ENCODE results near the gene PRPSAP2. TPM values are rescaled to one million over a fixed set of nuclear protein-coding genes. Genes with fewer than 3 reads are reported as not detected.

Gene PRPSAP2
- total RNA-seq, 1 donor from 2014 or later, result 28.3 TPM

DNA sequence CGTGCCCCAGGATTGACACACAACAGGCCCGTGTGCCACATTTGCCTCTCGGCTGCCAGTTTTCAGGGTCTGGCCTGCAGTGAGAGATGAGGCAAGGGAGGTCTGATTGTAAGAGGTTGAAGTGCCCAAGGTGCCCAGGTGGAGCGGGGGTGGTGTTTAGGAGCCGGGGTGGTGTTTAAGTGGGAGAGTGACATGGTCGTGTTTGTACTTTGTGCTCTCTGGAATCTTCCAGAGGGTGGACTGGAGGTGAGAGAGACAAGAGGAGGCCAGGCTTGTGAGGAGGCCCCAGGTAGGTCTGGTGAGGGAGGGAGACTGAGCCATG lies 104.5 kb downstream of the PRPSAP2 start:
- ATAC-seq, result no peak

DNA sequence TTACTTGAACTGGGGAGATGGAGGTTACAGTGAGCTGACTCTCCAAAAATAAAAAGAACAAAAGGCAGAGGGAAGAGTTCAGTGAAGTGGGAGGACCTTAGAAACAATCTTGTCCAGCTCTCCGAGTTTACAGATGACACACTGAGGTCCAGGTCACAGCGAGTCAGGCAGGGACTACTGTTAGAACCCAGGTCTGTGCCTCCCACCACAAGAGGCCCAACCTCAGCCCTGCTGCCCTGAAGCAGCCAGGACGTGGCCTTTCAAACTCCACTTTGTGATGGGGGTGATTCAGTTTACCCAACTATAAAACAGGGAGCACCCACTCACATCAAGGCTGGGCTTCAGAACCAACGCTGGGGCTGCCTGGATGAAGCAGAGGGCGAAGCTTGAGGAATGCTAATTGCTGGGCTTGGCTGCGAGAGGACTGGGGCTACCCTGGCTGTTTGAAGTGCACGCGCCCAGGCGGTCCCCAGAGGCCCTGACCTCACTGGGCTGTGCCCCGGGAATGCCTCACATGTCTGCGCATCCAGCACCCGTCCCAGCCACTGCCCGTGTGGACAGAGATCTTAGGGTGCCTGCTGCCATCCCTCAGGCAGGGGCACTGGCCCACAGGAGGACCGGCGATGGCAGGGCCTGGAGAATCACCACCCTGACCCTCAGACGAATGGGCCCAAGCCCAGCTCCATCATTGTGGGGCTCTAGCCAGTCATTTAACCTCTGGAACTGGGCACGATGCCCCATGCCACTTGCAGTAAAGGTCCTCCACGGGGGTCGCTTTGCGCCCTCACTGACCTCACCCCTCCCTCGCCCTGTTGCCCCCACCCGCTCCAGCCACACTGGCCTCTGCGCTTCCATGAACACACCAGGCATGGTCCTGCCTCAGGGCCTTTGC lies 105.4 kb downstream of the PRPSAP2 start:
- no peak for ATAC-seq

DNA sequence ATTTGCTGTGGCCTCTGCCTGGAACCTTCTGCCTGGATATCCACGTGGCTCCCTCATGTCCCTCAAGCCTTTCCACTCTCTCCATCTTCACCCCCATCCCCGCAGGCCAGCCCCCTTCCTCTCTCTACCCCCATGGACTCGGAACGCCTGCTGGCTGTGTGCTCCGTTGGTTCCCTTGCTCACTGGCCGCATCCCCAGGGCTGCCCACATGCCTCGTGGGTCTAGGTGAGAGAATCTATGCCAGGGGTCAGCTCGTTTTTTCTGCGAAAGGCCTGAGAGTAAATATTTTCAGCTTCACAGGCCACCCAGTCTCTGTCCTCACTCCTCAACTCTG lies 106.1 kb downstream of the PRPSAP2 start:
- ATAC-seq, result no peak

DNA sequence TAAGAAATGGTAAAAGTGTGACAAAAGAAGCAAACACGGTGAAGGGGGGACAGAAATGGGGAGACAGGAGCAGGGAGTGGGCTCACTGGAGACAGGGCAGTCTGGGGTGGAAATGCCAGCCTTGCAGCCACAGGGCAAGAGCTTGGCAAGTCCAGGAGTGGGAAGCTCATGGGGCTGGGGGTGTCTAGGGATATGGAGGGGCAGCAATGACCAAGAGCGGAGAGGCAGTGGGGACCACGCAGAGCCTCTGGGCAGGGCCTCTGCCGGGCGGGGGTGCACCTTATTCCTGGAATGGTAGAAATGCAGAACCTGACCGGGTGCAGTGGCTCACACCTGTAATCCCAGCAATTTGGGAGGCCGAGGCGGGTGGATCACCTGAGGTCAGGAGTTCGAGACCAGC lies 106.6 kb downstream of the PRPSAP2 start:
- no peak for ATAC-seq

DNA sequence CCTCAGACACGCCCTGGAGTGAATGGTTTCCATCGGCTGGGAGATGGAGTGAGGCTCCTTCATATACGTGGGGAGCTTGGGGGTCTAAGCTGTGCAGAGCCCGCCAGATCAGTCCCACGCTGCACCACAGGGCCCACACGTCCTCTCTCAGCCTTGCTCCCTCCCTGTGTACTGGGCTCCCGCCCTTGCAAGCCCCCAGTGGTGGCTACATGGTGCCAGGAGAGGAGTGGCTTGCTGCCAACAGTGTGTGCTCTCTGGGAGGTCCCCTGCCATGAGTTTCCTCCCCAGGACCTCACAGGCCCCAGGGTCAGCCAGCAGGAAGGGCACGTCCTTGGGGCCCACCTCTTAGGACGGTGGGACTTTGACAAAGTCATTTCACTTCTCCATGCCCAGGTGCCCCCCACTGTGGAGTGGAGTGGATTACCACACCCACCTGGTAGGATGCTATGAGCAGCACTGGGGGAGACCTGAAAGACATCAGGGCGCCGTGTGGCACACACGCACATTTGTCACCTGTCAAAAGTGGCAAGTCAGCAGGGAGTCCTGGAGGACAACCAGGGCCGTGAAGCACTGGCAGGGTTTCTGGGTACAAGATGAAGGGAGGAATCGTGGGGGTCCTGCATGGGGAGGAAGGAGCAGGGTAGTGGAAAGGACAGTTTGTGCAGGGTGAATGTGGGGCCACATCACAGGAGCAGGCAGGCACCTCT lies 107.8 kb downstream of the PRPSAP2 start:
- no peak for ATAC-seq

DNA sequence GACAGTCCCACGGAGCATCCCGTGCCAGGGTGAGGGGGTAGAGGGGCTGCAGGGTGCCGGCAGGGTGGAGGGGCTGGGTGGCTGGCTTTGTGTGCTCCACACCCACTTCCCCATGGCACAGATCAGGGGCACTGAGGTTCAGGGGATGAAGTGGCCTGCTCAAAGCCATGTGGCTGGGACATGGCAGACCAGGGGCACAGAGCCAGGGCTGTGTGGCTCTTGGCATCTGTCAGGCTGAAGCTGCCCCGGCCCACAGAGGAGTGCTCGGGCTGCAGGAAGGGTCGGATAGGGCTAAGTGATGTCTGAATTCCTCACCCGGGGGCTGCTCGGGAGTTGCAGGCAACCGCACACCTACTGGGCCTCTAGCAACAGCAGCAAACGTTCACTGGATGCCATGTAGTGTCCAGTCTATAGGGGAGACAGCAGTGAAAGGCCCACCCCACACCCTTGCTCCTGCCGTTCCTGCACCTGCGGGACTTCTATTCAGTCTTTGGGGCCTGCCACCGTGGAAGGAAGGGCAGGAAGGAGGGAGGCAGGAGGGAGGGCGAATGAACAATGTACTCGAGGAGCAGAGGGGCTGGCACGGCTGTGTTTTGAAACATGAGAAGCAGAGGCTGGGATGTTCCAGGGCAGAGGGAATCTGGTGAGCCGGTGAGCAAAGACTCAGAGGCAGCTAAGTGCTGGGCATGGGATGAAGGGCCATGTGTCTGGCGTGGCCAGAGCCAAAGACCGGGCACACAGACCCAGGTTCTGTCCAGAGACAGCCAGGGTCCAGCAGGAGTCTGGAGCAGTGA lies 109.1 kb downstream of the PRPSAP2 start:
- no peak for ATAC-seq

DNA sequence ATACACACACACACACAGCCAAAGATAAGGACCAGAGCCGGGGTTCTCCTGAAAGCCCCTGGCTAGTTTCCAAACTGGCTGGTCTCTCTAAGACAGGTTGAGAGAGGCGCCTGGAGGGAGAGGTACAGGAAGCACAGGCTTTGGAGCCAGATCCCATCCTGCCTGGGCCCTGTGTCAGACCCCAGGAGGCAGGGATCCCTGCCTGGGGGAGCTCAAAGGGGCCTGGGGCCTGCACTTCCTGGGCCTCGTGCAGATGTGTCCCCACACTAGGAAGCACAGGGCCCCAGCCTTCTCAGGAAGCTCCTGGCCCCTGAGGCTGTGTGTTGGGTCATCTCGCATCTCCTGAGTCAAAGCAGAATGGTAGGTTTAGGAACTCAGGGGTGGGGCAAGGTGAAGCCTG lies 110.0 kb downstream of the PRPSAP2 start:
- peak; percentile 72 for ATAC-seq

DNA sequence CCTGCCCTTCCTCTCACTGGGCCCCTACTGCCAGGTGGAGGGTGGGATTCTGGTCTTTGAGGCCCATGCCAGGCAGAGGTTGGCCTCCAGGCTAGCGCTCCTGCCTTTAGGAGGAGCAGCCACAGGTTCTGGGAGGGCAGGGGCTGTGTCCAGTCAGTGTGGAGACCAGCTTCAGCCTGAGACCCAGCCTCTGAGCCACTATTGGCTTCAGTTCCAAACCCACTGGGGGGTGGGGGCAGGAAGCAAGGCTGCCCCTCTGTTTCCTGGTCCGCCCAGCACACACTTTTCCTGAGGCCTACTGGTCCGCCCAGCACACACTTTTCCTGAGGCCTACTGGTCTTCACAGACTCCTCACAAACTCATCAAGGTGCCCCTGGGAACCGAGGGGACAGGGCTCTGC lies 110.4 kb downstream of the PRPSAP2 start:
- no peak for ATAC-seq

DNA sequence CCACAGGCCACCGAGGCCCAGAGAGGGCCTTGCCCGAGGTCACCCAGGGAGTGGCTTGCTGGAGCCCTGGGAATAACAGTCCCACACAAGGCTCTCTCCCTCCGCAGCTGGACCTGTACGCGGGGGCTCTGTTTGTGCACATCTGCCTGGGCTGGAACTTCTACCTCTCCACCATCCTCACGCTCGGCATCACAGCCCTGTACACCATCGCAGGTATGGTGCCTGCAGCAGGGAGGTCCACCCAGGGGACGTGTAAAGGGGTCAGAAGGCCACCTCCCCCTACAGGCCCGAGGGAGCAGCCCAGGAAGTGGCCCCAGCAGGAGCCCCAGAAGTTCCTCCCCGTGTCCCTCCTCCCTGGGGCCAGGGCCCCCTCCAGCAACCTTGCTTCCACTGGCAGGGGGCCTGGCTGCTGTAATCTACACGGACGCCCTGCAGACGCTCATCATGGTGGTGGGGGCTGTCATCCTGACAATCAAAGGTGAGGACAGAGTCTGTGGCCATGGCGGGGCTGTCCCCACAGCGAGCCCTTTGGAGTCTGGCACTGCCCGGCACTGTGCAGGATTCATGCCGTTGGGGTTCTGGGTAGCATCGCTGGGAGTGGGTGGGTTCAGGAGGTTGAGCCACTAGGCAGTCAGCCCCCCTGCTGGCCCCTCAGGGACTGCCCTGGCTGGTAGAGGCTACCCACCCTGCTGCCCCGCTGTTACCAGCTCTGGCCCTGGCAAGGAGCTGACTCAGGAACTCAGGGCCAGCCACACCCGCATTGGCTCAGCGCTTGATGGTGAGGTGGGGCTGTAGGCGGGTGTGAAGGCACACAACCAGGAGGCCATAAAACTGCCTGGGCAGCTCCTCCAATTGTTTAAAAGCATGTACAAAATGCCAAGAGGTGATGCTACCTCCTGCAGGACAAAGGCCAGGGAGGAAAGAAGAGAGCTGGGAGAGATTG lies 111.3 kb downstream of the PRPSAP2 start:
- ATAC-seq, result peak; percentile 74

DNA sequence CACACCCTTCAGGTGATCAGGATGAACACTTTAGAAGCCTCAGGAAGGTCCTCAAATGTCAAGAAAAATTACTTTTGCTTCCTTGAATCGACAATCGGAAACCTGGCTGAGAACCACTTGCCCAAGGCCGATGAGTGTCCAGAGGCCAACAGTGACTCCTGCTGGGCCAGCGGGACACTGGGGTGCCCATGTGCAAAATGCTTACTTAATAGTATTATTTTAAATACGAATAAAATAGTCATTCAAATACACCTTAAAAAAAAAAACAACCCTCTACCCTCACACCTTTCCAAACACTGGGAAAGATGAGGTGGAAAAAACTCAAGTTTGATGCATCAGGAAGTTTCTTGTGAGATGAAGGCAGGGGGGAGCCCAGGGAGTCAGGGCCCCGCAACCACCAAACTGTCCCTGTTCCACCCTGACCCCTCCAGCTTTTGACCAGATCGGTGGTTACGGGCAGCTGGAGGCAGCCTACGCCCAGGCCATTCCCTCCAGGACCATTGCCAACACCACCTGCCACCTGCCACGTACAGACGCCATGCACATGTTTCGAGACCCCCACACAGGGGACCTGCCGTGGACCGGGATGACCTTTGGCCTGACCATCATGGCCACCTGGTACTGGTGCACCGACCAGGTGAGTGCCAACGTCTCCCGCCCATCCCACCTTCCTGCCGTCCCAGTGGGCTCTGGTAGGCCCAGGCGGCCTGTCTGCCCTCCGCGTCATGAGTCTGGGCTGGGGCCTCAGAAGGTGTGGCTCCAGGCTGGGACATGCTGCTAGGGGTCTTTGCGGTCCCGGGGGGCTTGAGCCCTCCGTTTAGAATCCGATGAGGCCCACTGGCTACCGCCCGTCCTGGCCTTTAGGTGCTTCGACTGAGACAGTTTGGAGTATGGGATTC lies 112.9 kb downstream of the PRPSAP2 start:
- no peak for ATAC-seq

DNA sequence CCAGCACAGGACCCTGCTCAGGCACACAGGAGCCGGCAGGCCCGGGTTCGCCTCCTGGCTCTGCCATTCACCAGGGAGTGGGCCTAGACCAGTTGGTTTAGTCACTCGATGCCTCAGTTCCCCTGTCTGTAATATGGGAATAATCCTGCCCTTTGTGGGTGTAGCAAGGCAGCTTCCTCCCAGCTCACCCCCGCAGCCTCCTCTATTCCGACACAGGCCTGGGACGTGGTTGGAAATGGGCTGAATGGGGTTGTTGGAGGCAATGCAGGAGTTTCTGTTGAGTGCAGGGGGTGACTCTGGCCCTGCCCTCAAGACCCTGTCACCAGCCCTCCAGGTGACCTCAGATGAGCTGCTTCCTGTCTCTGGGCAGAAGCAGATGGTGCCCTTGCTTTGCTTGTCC lies 113.9 kb downstream of the PRPSAP2 start:
- no peak for ATAC-seq

DNA sequence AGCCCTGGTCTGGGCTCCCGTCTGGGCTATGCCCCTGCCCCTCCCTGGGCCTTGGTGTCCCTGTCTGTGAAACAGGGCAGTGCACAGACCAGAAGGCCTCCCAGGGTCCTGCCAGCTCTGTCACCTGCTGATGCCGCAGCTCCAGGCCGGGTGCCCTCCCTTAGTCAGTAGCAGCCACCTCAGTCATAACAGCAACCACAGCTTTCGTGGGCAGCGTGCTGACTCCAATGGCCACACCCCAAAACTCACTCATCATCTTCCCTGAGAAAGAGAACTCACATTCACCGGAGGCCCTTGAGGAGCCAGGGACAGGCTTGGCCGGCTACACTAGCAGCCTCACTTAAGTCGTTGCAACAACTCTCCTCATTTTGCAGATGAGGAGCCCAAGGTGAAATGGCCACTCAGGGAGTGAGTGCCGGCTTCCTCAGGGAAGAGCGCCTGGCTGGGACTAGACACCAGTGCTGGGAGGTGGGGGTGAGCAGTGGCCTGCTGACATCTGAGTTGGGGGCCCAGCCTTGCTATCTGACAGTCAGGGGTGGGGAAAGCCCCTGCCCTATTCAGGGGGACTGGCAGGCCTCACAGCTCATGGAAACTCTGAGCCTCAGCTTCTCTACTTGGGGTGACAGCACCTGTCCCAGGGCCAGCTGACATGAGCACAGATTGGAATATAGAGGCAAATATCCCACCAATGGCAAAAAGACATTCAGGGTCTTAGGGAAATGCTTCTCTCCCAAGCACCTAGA lies 116.6 kb downstream of the PRPSAP2 start:
- ATAC-seq, result peak; percentile 71

DNA sequence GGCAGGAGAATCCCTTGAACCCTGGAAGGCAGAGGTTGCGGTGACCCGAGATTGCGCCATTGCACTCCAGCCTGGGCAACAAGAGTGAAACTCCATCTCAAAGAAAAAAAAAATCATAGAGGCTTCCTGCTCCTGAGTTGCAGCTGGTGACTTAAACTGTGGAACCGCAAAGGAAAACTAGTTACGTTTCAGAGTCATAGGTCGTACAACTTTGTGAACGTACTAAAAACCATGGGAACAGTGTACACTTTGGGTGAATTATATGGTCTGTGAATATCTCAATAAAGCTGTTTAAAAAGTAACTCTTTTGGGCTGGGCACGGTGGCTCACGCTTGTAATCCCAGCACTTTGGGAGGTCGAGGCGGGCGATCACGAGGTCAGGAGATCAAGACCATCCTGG lies 117.7 kb downstream of the PRPSAP2 start:
- no peak for ATAC-seq

DNA sequence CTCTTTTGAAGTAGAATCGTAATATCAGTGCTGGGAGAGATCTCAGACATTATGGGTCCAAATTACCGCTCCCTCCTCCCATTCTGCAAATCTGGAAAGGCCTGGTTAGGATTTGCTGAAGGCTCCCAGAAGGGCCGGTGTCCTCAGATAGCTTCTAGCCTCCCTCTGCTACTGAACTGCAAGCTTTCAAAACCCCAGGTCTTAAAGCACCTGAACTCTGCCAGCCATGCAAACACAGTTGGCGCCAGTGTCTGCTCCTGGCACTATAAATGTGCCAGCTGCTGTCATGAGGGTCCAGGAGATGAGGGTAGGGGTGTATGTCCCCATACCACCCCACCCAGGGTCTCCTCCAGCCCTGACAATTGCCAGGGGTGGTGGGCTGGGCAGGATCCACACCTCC lies 118.3 kb downstream of the PRPSAP2 start:
- no peak for ATAC-seq

DNA sequence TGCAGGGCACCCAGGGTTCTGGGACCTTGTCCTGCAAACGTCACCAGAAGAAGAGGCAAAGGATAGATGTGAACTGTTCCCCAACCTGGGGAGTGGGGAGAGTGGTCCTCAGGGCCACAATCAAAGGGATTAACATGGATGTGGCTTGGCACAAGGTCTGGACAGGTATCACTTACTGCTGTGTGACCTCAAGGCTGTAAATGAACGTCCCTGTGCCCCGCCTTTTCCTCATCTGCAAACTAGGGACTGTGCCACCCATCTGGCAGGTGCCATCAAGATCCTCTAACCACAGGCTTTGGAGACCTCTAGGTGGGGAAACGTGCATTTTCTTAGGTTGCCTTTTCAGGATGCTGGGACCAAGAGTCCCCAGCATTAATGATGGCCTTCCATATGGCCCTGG lies 119.1 kb downstream of the PRPSAP2 start:
- no peak for ATAC-seq

DNA sequence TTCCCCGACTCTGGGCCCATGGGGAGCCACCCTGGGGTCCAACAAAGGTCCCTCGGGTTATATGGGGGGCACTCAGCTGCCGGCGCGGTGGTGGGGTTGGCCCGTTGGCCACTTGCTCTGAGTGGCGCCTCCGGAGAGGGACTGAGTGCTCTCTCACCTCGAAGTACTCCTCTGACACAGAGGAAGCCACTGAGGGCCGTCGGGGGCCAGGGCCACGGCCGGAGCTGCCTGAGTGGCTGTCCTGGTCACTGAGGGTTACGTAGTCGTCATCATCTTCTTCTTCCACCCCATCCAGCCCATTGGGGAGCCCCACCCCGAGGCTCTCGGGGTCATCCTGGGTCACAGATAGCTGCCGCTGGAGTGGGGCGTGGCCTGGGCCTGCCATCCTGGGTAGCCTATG lies 119.7 kb downstream of the PRPSAP2 start:
- ATAC-seq, result no peak

DNA sequence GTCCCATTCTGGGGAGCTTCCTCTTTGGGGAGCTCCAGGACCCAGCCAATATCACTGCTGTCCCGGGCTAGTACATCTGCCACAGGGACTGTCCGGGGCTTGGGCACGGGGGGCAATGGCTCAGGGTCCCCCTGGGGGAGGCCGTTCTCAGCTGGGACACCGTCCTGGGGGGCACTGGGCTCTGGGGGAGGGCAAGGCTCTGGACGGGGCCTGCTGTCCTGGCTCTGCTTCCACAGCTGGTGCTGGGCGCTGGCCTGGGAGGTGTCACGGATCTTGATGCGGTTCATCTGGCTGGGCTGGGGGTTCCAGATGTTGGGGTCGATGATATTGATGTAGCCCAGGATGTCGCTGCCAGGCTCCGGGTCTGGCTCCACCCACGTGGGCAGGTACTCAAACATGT lies 120.1 kb downstream of the PRPSAP2 start:
- no peak for ATAC-seq

DNA sequence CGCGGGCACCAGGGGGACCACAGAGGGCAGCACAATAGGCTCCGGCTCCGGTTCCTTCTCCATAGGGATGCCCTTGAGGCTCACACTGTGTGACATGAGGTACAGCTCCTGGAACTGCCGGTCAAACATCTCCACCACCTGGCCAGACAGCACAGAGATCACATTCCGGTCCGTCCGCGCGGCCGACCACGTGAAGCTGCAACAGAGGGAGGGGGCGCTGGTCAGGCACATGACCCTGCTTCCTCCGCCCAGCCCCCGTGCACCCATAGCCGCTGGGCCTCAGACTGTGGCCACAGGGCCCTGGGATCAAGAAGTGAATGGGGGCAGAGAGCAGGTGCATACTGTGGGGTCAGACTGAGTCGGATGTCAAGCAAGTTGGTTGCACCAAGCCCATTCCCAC lies 120.7 kb downstream of the PRPSAP2 start:
- no peak for ATAC-seq

All from esophagus mucosa (tissue), 1 donor.